HepG2 (cell line): ENCODE results near the gene ZNF341. TPM values are rescaled to one million over a fixed set of nuclear protein-coding genes. Genes with fewer than 3 reads are reported as not detected.

ENCODE experiments used
- ATAC-seq: fragments of 200-7000 bp; cut with Tn5 transposase; 3 replicates; pipeline ENCODE4 v1.9.1; 2020; ENCODE audit warnings: mild to moderate bottlenecking, moderate library complexity
- BruUV-seq: library from RNA; stranded (reverse); fragments of 400-500 nt; replicated peaks from 2 replicates; lab custom pipeline; 2021; lab: Mats Ljungman, UMichigan
- CTCF ChIA-PET: fragments of 300-600 bp; formaldehyde crosslinking; extraction: SDS; loops from one replicate; lab custom pipeline; 2021; ENCODE audit warnings: low total read pairs, inconsistent platforms, low intra/inter-chr PET ratio; lab: Yijun Ruan, JAX
- POLR2A ChIA-PET: fragments of 350-600 bp; sonication (Branson Sonifier 250); formaldehyde crosslinking; loops from one replicate; lab custom pipeline; 2020; ENCODE audit warnings: antibody characterized with exemption, inconsistent platforms; lab: Yijun Ruan, JAX
- DNase-seq: peaks from one replicate; pipeline ENCODE4 v3.0.0-alpha.2; 2015; ENCODE audit warnings: low spot score
- FAIRE-seq: peaks from 3 replicates; lab custom pipeline; 2011; peaks lifted over from hg19 to GRCh38; lab: Jason Lieb, UNC
- H2AFZ ChIP-seq: one replicate; pipeline ENCODE4 v1.6.1; 2011; ENCODE audit warnings: low read length, inconsistent platforms
- H3K27ac ChIP-seq: fragments of 300-600 bp; 3 replicates; pipeline ENCODE4 v1.8.0; 2011; ENCODE audit warnings: mixed run types, mild to moderate bottlenecking, mixed read lengths, low read length, inconsistent platforms; ENCODE audit not compliant: insufficient read depth; ENCODE audit errors: extremely low read length
- H3K27me3 ChIP-seq, 2 experiments: fragments of 200-600 bp in 1 of 2; 2 replicates in 1 of 2; 3 replicates in 1 of 2; pipeline versions ENCODE4 v1.6.0 to v1.8.0; 2011; ENCODE audit warnings: low read length in 2 of 2, mild to moderate bottlenecking in 2 of 2, moderate library complexity in 2 of 2, inconsistent platforms in 1 of 2; ENCODE audit not compliant: insufficient read depth in 2 of 2, control insufficient read depth in 1 of 2
- H3K36me3 ChIP-seq, 2 experiments: fragments of 200-600 bp in 1 of 2; replicated peaks in 1 of 2; 2 replicates in 1 of 2; 3 replicates in 1 of 2; pipeline versions ENCODE4 v1.5.1 to v1.8.0; 2011; ENCODE audit warnings: low read length in 2 of 2, inconsistent platforms in 1 of 2; ENCODE audit not compliant: insufficient read depth in 2 of 2, control insufficient read depth in 1 of 2
- H3K4me1 ChIP-seq: 2 replicates; pipeline ENCODE4 v1.5.1; 2012; ENCODE audit warnings: low read length, inconsistent platforms; ENCODE audit not compliant: insufficient read depth
- H3K4me2 ChIP-seq: 2 replicates; pipeline ENCODE4 v1.6.0; 2011; ENCODE audit warnings: low read depth, low read length, inconsistent platforms
- H3K4me3 ChIP-seq, 3 experiments: fragments of 200-600 bp in 1 of 3; sonication (generic), shearing (Covaris generic) in 1 of 3; replicated peaks in 1 of 3; 2 replicates each; pipeline ENCODE4 v1.5.1; 2011 to 2016; ENCODE audit warnings: low read length in 3 of 3, inconsistent platforms in 2 of 3, low read depth in 2 of 3, mild to moderate bottlenecking in 2 of 3, control low read depth in 1 of 3, mixed read lengths in 1 of 3; ENCODE audit not compliant: insufficient read depth in 1 of 3
- H3K79me2 ChIP-seq: one replicate; pipeline ENCODE4 v1.6.1; 2011; ENCODE audit warnings: low read length, inconsistent platforms; ENCODE audit not compliant: insufficient read depth
- H3K9ac ChIP-seq: 2 replicates; pipeline ENCODE4 v1.6.0; 2011; ENCODE audit warnings: mild to moderate bottlenecking, low read depth, low read length, inconsistent platforms; ENCODE audit not compliant: insufficient read depth
- H3K9me3 ChIP-seq: 2 replicates; pipeline ENCODE4 v1.5.1; 2012; ENCODE audit warnings: mild to moderate bottlenecking, low read length
- H4K20me1 ChIP-seq: 2 replicates; pipeline ENCODE4 v1.6.0; 2011; ENCODE audit warnings: inconsistent platforms, mild to moderate bottlenecking, low read length, moderate library complexity; ENCODE audit not compliant: insufficient read depth
- HDAC1 ChIP-seq: sonication (generic); formaldehyde crosslinking; IDR thresholded peaks from 2 replicates; pipeline ENCODE4 v1.5.1; 2020; ENCODE audit warnings: mild to moderate bottlenecking, missing genetic modification reagents
- NR0B2 ChIP-seq: sonication (generic); formaldehyde crosslinking; IDR thresholded peaks from 2 replicates; pipeline ENCODE4 v1.4.0; 2020; ENCODE audit warnings: mild to moderate bottlenecking, missing genetic modification reagents
- SRY ChIP-seq: sonication (generic); formaldehyde crosslinking; IDR thresholded peaks from 2 replicates; pipeline ENCODE4 v1.8.0; 2022; ENCODE audit warnings: mild to moderate bottlenecking, missing genetic modification reagents
- SUZ12 ChIP-seq: fragments of 150-350 bp; IDR thresholded peaks from 2 replicates; pipeline ENCODE4 v1.6.1; 2014; ENCODE audit warnings: low read depth, low read length
- ZBTB4 ChIP-seq: sonication (generic); formaldehyde crosslinking; IDR thresholded peaks from 2 replicates; pipeline ENCODE4 v1.4.0; 2020; ENCODE audit warnings: missing genetic modification reagents, mild to moderate bottlenecking, borderline replicate concordance
- ZFP82 ChIP-seq: sonication (generic); formaldehyde crosslinking; IDR thresholded peaks from 2 replicates; pipeline ENCODE4 v1.5.1; 2020; ENCODE audit warnings: mild to moderate bottlenecking, missing genetic modification reagents, borderline replicate concordance
- ZNF124 ChIP-seq: sonication (generic); formaldehyde crosslinking; IDR thresholded peaks from 2 replicates; pipeline ENCODE4 v1.4.0; 2020; ENCODE audit warnings: missing genetic modification reagents
- ZNF17 ChIP-seq: sonication (generic); formaldehyde crosslinking; IDR thresholded peaks from 2 replicates; pipeline ENCODE4 v1.5.0; 2020; ENCODE audit warnings: mild to moderate bottlenecking, missing genetic modification reagents
- ZNF251 ChIP-seq: sonication (generic); formaldehyde crosslinking; IDR thresholded peaks from 2 replicates; pipeline ENCODE4 v1.9.0; 2021; ENCODE audit warnings: mild to moderate bottlenecking, missing genetic modification reagents
- ZNF317 ChIP-seq: sonication (generic); formaldehyde crosslinking; IDR thresholded peaks from 2 replicates; pipeline ENCODE4 v1.5.0; 2020; ENCODE audit warnings: mild to moderate bottlenecking, missing genetic modification reagents
- ZNF567 ChIP-seq: sonication (generic); formaldehyde crosslinking; IDR thresholded peaks from 2 replicates; pipeline ENCODE4 v1.8.1; 2023; ENCODE audit warnings: mild to moderate bottlenecking, missing genetic modification reagents, borderline replicate concordance
- ZNF572 ChIP-seq: sonication (generic); formaldehyde crosslinking; IDR thresholded peaks from 2 replicates; pipeline ENCODE4 v1.5.1; 2020; ENCODE audit warnings: mild to moderate bottlenecking, missing genetic modification reagents
- ZNF577 ChIP-seq: sonication (generic); formaldehyde crosslinking; IDR thresholded peaks from 2 replicates; pipeline ENCODE4 v1.4.0; 2020; ENCODE audit warnings: mild to moderate bottlenecking, low read depth, missing genetic modification reagents, borderline replicate concordance
- ZNF674 ChIP-seq: sonication (generic); formaldehyde crosslinking; IDR thresholded peaks from 2 replicates; pipeline ENCODE4 v1.5.0; 2020; ENCODE audit warnings: low read depth, mild to moderate bottlenecking, missing genetic modification reagents
- ZNF766 ChIP-seq: sonication (generic); formaldehyde crosslinking; IDR thresholded peaks from 2 replicates; pipeline ENCODE4 v1.5.0; 2020; ENCODE audit warnings: missing genetic modification reagents, borderline replicate concordance
- WGBS: methylation state at CpG from one replicate; pipeline ENCODE4 v1.1.6; 2017; ENCODE audit warnings: low lambda C conversion rate; 5-methylcytosine and 5-hydroxymethylcytosine counted together
- in situ Hi-C: cut with HindIII; loops from 2 replicates; pipeline ENCODE4 v1.10.0; 2017; ENCODE audit warnings: low pct_unique_long_range_greater_than_20kb; ENCODE audit not compliant: extremely low pct_ligation_motif_present
- intact Hi-C: fragments of 100-400 bp; cut with micrococcal nuclease; formaldehyde crosslinking; loops from one replicate; pipeline ENCODE4 v1.10.0; 2022; ENCODE audit not compliant: unreplicated experiment
- polyA plus RNA-seq, 8 experiments: library from polyadenylated mRNA; depleted of rRNA in 3 of 8; stranded (reverse) in 7 of 8; unstranded in 1 of 8; fragments of >200 nt; fragmentation: Illumina TruSeq in 4 of 8; extraction: Trizol in 4 of 8; gene quantifications; 2 replicates each; pipeline versions ENCODE4 v1.2.1 to v1.2.3, GENCODE V29; 2011 to 2016; ENCODE audit warnings: low read depth in 4 of 8, missing spikeins in 1 of 8, mixed read lengths in 1 of 8; ENCODE audit not compliant: insufficient read depth in 1 of 8
- total RNA-seq, 5 experiments: library from RNA; depleted of rRNA; stranded (reverse); fragments of >200 nt; fragmentation: Illumina TruSeq; extraction: Trizol; gene quantifications; 2 replicates each; pipeline ENCODE4 v1.2.3, GENCODE V29; 2016; ENCODE audit warnings: low read depth in 1 of 5
- TF ChIP-seq, protein P1 (sequence below): sonication (generic); formaldehyde crosslinking; IDR thresholded peaks from 2 replicates; pipeline ENCODE4 v1.4.0; 2020; ENCODE audit warnings: mild to moderate bottlenecking, missing genetic modification reagents

ZNF341 gene
- total and polyA plus RNA-seq, 2 of the 13 experiments (the other 11 are each of a cell fraction or from before 2014, with no cell fraction given), result 1.1 to 2.2 TPM

- ChIA-PET POLR2A (interaction anchor here (1.5 kb wide), 1 partner anchor 355 kb away, joined by 3 read pairs; the partner anchor contains the start of gene EIF2S2), CTCF (no interaction called here)
- ATAC-seq, result no peak
Measured at GRCh38 chr20:33757458-33757857, 25.7 kb downstream of the ZNF341 start.

More at GRCh38 chr20:33757458-33757857, 25.7 kb downstream of the ZNF341 start:
- H3K36me3 ChIP-seq, result peaks cover 0 to 3% of the 10 kb centered on the region in 2 experiments; a peak in 2 of 5 replicates
- no peak for FAIRE-seq
- in situ Hi-C loops, result no loop called here
- no peaks in the 10 kb centered on the region for H3K79me2 ChIP-seq
- H4K20me1 ChIP-seq, result no peaks in the 10 kb centered on the region
- H3K27ac ChIP-seq, result no peak overlapping the region
- no TSS peak for BruUV-seq
- DNase-seq, result no peak
- no peak overlapping the region for H3K4me2 ChIP-seq
- 47% methylated on average over 1 of the region's 1 CpG for WGBS
- TF ChIP-seq, protein P1, sequence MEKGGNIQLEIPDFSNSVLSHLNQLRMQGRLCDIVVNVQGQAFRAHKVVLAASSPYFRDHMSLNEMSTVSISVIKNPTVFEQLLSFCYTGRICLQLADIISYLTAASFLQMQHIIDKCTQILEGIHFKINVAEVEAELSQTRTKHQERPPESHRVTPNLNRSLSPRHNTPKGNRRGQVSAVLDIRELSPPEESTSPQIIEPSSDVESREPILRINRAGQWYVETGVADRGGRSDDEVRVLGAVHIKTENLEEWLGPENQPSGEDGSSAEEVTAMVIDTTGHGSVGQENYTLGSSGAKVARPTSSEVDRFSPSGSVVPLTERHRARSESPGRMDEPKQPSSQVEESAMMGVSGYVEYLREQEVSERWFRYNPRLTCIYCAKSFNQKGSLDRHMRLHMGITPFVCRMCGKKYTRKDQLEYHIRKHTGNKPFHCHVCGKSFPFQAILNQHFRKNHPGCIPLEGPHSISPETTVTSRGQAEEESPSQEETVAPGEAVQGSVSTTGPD (CRISPR knock-in tag), result no peak
- no peak for TF ChIP-seq NR0B2 (CRISPR knock-in tag)
- no peak for TF ChIP-seq ZNF17
- no peak for TF ChIP-seq ZNF766 (CRISPR knock-in tag)
- TF ChIP-seq ZBTB4 (CRISPR knock-in tag), result no peak
- no peak for TF ChIP-seq ZNF674 (CRISPR knock-in tag)
- TF ChIP-seq SUZ12, result no peak
- TF ChIP-seq HDAC1, result no peak
- no peak for TF ChIP-seq ZFP82 (CRISPR knock-in tag)
- no peak for TF ChIP-seq ZNF317 (CRISPR knock-in tag)
- TF ChIP-seq ZNF124, result no peak
- TF ChIP-seq ZNF567 (CRISPR knock-in tag), result no peak
- no peak for TF ChIP-seq ZNF251
- TF ChIP-seq ZNF572, result no peak
- TF ChIP-seq ZNF577, result no peak
- TF ChIP-seq SRY (CRISPR knock-in tag), result no peak
- intact Hi-C loops, result no loop called here
- no peaks in the 10 kb centered on the region for H3K9me3 ChIP-seq
- H3K9ac ChIP-seq, result no peak overlapping the region
- no peak overlapping the region for H3K4me3 ChIP-seq
- no peak overlapping the region for H2AFZ ChIP-seq
- peaks cover 9% of the 10 kb centered on the region for H3K4me1 ChIP-seq
- H3K27me3 ChIP-seq, result no peaks in the 10 kb centered on the region
